Occipital lobe (tissue), 2 donors: ENCODE measurements around the gene PRCC. TPM values are rescaled to one million over a fixed set of nuclear protein-coding genes. Genes with fewer than 3 reads are reported as not detected.

Experiments
- DNase-seq: peaks from one replicate; lab custom pipeline; 2025; lab: John Stamatoyannopoulos, UW
- total RNA-seq: library from RNA; depleted of rRNA; stranded (reverse); fragments of >200 nt; gene quantifications from one replicate; pipeline ENCODE4 v1.2.3, GENCODE V29; 2014

Gene PRCC
- total RNA-seq, 1 donor from 2014 or later: 16.2 TPM

DNA sequence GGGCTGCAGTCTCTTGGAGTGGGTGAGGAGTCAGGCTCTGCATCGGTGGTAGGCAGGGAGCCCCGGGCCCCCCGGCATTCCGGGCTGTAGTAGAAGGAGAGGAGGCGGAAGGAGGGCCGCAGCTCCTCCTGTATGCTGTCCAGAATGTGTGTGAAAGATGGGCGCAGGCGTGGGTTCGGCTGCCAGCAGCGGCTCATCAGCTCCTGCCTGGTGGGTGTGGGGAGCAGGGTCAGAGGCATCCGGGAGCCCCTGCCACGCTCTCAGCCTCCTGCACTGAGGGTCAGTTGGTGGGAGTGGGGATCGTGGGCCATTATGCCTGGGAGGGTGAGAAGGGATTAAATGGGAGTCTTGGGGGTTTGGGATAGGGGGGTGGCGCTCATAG, 73.6 kb downstream of the PRCC start:
- DNase-seq: no peak

DNA sequence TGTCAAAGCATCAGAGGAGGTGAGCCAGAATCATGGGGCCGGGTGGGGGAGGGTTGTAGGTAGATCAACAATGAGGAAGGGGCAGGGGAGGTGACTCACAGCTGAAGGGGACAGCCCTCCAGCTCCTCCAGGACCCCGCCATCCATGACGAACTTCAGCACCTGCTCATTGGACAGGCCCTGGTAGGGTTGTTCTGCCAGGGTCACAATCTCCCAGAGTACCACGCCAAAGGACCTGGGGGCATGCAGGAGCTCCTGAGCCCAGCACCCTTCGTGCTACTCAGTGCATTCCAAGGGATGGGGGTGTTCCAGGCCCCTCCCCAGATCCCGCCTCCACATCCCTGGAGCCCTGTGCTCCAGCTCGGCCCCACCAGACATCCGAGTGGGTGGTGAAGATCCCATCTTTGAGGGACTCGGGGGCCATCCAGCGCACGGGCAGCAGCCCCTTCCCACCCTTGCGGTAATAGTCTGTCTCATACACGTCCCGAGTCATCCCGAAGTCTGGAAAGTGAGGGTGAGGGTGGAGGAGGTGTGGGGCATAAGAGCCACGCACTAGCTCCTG, 74.0 kb downstream of the PRCC start:
- DNase-seq: no peak

DNA sequence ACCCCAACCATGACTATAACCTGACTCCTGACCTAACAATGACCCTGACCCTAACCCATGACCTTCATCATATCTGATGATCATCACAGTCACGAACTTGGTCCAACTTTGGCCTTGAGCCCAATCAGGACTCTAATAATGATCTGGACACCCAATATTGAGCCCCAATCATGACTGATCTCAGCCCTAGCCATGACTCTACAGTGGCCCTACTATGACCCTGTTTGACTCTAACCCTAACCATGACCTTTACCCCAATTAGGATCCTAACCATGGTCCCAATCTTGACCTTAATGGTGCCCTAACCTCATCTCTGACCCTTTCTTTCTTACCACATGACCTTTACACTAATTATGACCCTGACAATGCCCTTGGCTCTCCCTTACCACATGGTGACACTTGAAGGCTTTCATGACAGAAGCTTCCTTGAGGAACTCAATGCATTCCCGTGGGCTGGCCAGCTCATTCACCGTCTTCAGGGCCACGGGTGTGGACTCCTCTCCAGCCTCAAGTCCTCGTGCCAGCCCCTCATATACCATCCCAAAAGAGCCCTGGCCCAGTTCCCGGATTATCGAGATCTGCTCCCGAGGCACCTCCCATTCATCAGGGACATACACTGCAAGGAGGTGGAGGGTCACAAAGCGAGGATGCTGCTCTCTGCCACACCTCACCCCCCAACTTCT, 75.4 kb downstream of the PRCC start:
- DNase-seq: no peak

DNA sequence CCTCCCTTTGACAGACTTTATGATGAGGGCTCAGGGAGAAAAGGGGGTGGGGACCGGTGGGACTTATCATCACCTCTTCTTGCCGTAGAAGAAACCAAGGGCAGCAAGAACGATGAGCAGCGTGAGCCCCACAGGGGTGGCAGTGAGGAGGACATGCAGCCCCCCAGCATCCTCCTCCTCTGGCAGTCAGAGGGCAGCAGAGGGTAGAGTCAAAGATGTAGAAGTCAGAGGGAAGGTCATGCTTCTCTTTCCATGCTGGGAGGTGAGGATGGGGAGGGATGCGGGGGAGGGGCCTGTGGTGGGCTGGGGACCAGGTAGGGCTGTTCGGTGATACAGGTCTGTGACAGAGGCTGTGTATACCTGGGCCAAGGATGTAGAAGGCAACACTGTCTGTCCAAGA, 76.8 kb downstream of the PRCC start:
- DNase-seq: no peak

DNA sequence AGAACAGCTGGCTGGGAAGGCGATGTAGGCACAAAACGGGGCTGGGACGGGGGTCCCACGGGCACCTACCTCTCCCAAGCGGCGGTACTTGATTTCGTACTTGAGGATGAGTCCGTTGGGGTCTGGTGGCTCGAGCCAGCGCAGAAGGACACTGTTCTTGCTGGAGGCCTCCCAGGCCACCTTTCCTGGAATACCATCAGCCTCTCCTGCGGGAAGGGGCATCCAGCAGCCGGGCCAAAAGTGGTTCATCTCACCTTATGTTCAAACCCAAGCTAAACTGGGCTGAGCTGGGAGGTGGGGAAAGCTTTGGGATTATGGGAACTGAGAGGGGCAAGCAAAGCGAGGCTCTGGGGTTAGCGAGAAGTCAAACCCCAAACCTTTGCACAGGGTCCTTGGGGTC, 77.3 kb downstream of the PRCC start:
- DNase-seq: no peak

DNA sequence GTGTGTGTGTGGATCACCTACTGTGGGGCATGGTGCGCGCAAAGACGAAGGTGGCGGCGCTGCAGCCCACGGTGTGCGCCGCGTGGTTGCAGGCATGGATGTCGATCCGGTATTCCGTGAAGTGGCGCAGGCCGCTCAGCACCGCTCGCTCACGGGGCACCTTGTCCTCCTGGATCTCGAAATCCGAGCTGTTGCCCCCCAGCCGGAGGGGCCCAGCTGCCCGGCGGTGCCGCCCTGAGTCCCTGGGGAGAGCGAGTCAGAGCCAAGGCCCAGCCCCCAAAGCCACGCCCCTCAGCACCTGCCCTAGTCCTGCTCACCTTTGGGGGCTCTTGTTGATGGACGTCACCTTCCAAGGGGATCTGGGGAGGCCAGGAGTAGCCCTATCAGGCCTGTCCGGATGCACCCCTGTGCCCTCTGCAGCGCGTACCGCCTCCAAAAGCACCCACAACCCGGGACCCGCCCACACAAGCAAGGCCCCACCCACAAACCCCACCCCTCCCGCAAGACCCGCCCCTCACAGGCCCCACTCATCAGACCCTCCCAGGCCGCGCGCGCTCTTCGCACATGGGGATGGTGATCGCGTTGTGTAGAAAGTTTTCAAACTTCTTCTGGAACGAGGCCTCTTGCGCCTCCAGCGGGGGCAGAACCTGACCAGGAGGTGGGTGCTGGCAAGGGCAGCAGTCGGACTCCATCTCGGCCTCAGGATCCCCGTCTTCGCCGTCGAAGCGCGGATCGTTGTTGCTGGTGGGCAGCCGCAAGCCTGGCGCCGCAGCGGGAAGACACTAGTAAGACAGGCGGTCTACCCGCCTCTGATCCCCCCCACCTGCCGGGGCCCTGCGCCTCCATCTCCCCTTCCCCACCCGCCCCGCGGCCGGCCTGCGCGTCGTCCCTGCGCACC, 78.0 kb downstream of the PRCC start:
- DNase-seq: no peak

DNA sequence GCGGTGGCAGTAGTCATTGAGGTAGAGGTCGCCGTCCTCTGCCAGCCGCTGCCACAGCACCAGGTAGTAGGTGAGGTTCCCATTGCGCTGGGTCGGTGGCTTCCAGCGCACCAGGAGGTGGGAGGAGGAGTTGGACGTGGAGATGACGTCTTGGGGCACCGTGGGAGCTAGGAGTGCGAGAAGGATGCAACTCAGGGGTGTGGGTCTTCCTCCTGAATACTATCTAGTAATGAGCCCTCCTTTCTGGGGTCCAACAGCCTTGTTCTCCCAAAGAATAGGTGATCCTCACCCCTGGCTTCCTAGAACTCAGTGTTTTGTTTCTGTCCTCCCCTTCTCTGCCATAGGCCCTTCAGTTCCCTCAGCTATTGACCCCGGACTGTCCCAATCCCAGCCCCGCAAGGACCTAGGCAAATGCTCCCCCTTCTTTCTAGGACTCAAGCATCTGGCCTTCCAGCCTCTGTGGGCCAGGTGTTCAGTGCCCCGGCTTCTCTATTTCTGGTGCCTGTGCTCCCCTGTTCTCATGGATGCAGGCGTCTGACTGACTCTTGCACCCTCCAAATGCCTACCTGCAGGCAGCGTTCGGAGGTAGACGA, 78.7 kb downstream of the PRCC start:
- DNase-seq: no peak

DNA sequence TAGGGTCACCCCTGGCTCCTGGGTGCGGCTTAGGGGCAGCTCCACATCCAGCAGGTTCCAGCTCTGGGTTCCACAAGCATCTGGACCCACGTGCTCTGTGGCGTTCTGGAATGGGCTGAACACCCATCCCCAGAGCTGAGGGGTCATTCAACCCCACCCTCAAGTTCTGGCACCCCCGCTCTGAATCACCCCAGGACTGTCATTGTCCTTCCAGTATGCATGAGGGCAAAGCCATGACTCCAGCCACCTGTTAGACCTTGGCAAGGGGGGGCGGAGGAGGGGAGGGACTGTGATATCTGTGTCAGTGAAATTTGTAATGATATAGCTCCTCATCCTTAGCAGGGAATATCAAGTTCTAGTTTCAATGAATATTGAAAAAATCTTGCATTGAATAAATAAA, 79.3 kb downstream of the PRCC start:
- no peak for DNase-seq

DNA sequence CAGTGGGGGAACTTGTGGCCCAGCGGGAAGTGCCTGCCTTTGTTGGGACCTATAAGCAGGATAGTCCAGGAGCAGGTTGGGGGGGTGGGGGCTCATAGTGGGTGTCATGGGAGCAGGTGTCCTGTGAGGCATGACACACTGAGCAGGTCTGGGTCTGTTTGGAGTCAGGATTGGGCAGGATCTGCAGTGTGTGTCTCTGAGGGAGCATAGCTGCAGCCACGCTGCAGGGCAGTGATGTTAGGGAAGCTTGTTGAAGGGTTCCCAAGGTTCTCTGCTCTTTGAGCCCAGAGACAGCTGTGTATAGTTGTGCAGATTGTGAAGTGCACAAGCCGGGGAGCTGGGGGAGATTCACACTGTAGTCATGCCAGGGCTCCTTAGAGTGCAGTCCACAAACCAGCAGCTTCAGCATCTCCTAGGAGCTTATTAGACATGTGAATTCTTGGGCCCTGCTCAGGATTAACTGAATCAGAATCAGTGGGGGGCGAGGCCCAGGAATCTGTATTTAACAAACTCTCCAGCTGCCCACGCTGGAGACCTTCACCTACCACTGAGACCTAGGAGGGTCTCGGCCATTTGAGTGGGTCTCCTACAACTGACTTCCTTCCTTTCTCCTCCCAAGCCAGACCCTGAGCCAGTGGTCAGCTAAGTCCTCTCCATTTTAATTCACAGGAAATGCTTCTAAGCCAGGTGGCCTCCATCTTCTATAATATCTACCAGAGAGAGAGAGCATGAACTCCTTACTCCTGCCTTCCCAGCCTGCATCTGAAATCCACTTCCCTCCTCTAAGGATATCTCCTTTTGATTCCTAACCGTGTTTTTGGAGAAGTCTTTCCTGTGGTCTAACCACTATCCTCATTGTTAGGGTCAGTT, 80.5 kb downstream of the PRCC start:
- DNase-seq: no peak

DNA sequence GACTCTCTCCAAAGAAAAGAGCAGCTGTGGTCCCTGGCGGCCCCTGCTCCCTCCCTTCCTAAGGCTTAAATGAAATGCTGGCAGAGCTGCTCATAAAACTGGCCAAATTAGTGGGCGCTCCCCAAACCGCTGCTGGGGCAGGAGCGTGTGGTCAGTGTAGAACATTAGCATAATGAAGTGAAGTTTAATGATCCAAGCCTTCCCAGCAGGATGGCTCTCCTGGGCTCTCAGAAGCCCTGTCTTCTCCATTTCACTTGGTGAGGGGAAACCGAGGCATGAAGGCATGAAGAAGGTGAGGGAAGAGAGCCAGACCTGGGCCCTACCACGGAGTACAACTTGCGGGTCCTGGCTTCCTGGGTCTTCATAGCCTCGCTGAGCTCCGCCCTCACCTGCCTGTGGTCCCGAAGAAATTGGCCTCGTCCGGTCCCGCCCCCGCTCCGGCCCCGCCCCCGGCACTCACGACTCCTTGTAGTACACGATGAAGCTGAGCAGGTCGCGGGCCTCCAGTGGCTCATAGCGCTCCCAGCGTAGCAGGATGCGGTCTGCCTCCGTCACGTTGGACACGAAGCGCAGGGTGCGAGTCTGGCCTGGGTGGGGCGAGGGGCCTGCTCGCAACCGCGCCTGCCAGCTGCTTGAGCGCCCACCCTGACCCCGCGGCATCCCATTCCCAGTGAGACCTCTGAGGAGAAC, 81.3 kb downstream of the PRCC start:
- DNase-seq: no peak

DNA sequence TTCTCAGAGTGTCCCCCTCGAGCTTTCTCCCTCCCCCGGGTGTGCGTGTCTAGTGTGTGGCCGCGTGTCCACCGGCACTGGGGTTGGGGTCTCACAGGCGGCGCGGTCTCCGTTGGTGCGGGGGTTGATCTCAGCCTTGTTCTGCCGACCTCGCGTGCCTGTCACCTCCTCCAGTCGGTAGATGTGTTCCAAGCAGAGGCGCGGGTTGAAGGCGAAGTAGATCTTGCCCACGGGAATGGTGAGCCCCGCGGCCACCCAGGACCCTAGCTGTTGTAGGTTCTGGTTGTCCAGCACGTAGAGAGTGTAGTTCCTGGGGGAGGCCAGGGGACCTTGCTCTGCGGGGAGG, 81.8 kb downstream of the PRCC start:
- DNase-seq: no peak

Other genes with a start within 250 kb of the PRCC start
- gene IQGAP3, start 195.0 kb upstream of the PRCC start, total RNA-seq: 1.1 TPM
- not detected for gene TTC24, start 187.8 kb upstream of the PRCC start, total RNA-seq
- gene NAXE, start 175.8 kb upstream of the PRCC start, total RNA-seq: 26.5 TPM
- 10.3 TPM for gene GPATCH4, start 166.1 kb upstream of the PRCC start, total RNA-seq
- gene HAPLN2, start 148.1 kb upstream of the PRCC start, total RNA-seq: not detected
- 95.8 TPM for gene BCAN, start 125.4 kb upstream of the PRCC start, total RNA-seq
- gene NES, start 90.1 kb upstream of the PRCC start, total RNA-seq: 24.0 TPM
- 3.1 TPM for gene CRABP2, start 62.0 kb upstream of the PRCC start, total RNA-seq
- 9.2 TPM for gene METTL25B, start 39.1 kb upstream of the PRCC start, total RNA-seq
- gene ISG20L2, start 38.8 kb upstream of the PRCC start, total RNA-seq: 6.2 TPM
- gene MRPL24, start 26.4 kb upstream of the PRCC start, total RNA-seq: 10.6 TPM
- gene HDGF, start 15.9 kb upstream of the PRCC start, total RNA-seq: 61.6 TPM
- not detected for gene SH2D2A, start 49.3 kb downstream of the PRCC start, total RNA-seq
- gene INSRR, start 91.6 kb downstream of the PRCC start, total RNA-seq: 0.31 TPM
- not detected for gene NTRK1, start 93.3 kb downstream of the PRCC start, total RNA-seq
- 0.31 TPM for gene PEAR1, start 126.2 kb downstream of the PRCC start, total RNA-seq
- 0.16 TPM for gene LRRC71, start 153.1 kb downstream of the PRCC start, total RNA-seq